Neural progenitor cell (in vitro differentiated cells): ENCODE data around the gene PGF. TPM values are rescaled to one million over a fixed set of nuclear protein-coding genes. Genes with fewer than 3 reads are reported as not detected.
A peak's percentile ranks its signal among the peaks of the same experiment; 100 is the strongest.

ENCODE experiments used
- DNase-seq: peaks from one replicate; pipeline ENCODE4 v3.0.0-alpha.2; 2016; ENCODE audit warnings: low spot score
- H2AFZ ChIP-seq: fragments of 200-600 bp; sonication (generic); replicated peaks from 2 replicates; pipeline ENCODE4 v1.6.1; 2016; ENCODE audit warnings: antibody characterized with exemption
- H3F3A ChIP-seq: fragments of 200-600 bp; sonication (generic); 2 replicates; pipeline ENCODE4 v1.6.1; 2016; ENCODE audit warnings: antibody characterized with exemption, low read depth
- H3K27ac ChIP-seq: fragments of 200-600 bp; sonication (generic); 2 replicates; pipeline ENCODE4 v1.5.1; 2016; ENCODE audit warnings: mild to moderate bottlenecking
- H3K27me3 ChIP-seq: fragments of 200-600 bp; sonication (generic); 2 replicates; pipeline ENCODE4 v1.6.1; 2016; ENCODE audit warnings: mild to moderate bottlenecking, moderate library complexity
- H3K36me3 ChIP-seq: fragments of 200-600 bp; sonication (generic); 2 replicates; pipeline ENCODE4 v1.5.1; 2016
- H3K4me1 ChIP-seq: fragments of 200-600 bp; sonication (generic); 2 replicates; pipeline ENCODE4 v1.6.1; 2016; ENCODE audit warnings: mixed run types
- H3K4me2 ChIP-seq: fragments of 200-600 bp; sonication (generic); 2 replicates; pipeline ENCODE4 v1.6.1; 2016
- H3K4me3 ChIP-seq: fragments of 200-600 bp; sonication (generic); 2 replicates; pipeline ENCODE4 v1.5.1; 2016
- H3K79me2 ChIP-seq: fragments of 200-600 bp; sonication (generic); 2 replicates; pipeline ENCODE4 v1.6.1; 2016; ENCODE audit warnings: low read depth
- H3K9ac ChIP-seq: fragments of 200-600 bp; sonication (generic); 2 replicates; pipeline ENCODE4 v1.6.1; 2016
- H3K9me3 ChIP-seq: fragments of 200-600 bp; sonication (generic); 2 replicates; pipeline ENCODE4 v1.5.1; 2016; ENCODE audit warnings: low read depth
- H4K20me1 ChIP-seq: fragments of 200-600 bp; sonication (generic); 2 replicates; pipeline ENCODE4 v1.6.1; 2016; ENCODE audit warnings: low read depth
- H3K27ac Mint-ChIP-seq: 3 replicates; pipeline ENCODE4 v1.8.0; 2021; ENCODE audit warnings: mixed read lengths
- H3K27me3 Mint-ChIP-seq: 2 replicates; pipeline ENCODE4 v1.8.0; 2022; ENCODE audit warnings: low read depth, mild to moderate bottlenecking, inconsistent platforms, moderate library complexity, mixed read lengths; ENCODE audit not compliant: insufficient read depth
- H3K36me3 Mint-ChIP-seq: 3 replicates; pipeline ENCODE4 v1.8.0; 2021; ENCODE audit warnings: mixed read lengths
- H3K4me1 Mint-ChIP-seq: 3 replicates; pipeline ENCODE4 v1.8.0; 2021; ENCODE audit warnings: mixed read lengths
- H3K4me3 Mint-ChIP-seq: 3 replicates; pipeline ENCODE4 v1.8.0; 2021; ENCODE audit warnings: mild to moderate bottlenecking, moderate library complexity, mixed read lengths
- H3K9me3 Mint-ChIP-seq: 3 replicates; pipeline ENCODE4 v1.8.0; 2020; ENCODE audit warnings: mixed read lengths
- EZH2 ChIP-seq: fragments of 200-600 bp; sonication (generic); IDR thresholded peaks from 2 replicates; pipeline ENCODE4 v1.6.1; 2017; ENCODE audit warnings: antibody characterized with exemption, mild to moderate bottlenecking, moderate library complexity
- EZH2phosphoT487 ChIP-seq: fragments of 200-600 bp; sonication (generic); IDR thresholded peaks from 2 replicates; pipeline ENCODE4 v1.6.1; 2017; ENCODE audit warnings: antibody characterized with exemption
- total RNA-seq: library from RNA; depleted of rRNA; stranded (reverse); fragments of >200 nt; gene quantifications from 2 replicates; pipeline ENCODE4 v1.2.3, GENCODE V29; 2015; ENCODE audit warnings: low replicate concordance
- TF ChIP-seq, protein P1 (sequence below): fragments of 200-600 bp; sonication (generic); IDR thresholded peaks from 2 replicates; pipeline ENCODE4 v1.5.1; 2017; ENCODE audit warnings: antibody characterized with exemption, mild to moderate bottlenecking

PGF gene
- total RNA-seq, 1 donor from 2014 or later, result 1.0 TPM

DNA sequence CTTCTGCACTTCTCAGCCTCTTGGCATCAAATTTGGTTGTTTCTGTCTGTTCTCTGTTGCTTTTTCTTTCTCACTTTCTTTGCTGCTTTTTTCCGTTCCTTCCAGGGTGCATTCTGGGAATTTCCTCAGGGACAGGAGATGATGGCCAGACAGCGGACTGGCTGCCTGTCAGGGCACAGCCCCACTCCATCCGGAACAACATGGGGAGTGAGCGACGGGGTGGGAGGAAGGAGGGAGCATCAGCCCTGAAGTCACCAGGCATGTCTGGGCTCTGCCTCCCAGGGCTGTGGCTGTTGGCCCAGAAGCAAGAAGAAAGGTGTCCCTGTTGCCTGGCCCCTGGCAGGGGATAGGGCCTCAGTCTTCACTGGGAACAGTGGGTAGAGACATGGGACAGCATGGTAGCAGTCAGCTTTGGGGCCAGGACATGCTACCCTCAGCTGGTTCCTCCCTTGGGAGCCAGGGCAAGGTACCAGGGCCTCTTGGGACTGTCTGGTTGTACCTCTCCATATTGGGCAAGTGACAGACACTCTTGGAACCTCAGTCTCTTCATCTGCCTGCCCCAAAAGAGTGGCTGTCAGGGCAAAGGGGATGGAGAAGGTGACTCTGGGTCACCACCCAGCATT is 8.6 kb downstream of the PGF start:
- DNase-seq, result no peak
- peaks cover 6% of the 10 kb centered on the region for H3K4me1 ChIP-seq
- TF ChIP-seq, protein P1, sequence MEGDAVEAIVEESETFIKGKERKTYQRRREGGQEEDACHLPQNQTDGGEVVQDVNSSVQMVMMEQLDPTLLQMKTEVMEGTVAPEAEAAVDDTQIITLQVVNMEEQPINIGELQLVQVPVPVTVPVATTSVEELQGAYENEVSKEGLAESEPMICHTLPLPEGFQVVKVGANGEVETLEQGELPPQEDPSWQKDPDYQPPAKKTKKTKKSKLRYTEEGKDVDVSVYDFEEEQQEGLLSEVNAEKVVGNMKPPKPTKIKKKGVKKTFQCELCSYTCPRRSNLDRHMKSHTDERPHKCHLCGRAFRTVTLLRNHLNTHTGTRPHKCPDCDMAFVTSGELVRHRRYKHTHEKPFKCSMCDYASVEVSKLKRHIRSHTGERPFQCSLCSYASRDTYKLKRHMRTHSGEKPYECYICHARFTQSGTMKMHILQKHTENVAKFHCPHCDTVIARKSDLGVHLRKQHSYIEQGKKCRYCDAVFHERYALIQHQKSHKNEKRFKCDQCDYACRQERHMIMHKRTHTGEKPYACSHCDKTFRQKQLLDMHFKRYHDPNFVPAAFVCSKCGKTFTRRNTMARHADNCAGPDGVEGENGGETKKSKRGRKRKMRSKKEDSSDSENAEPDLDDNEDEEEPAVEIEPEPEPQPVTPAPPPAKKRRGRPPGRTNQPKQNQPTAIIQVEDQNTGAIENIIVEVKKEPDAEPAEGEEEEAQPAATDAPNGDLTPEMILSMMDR, result no peak
- TF ChIP-seq EZH2, result no peak
- no peak for TF ChIP-seq EZH2phosphoT487
- no peaks in the 10 kb centered on the region for H3K9me3 ChIP-seq
- Mint-ChIP-seq H3K4me3 (no peak overlapping the region), H3K27me3 (peaks cover 10% of the 10 kb centered on the region), H3K4me1 (peaks cover 16% of the 10 kb centered on the region), H3K36me3 (no peaks in the 10 kb centered on the region), H3K9me3 (no peaks in the 10 kb centered on the region), H3K27ac (peak overlapping the region; percentile 4)
- no peaks in the 10 kb centered on the region for H3K79me2 ChIP-seq
- H3K9ac ChIP-seq, result no peak overlapping the region
- H2AFZ ChIP-seq, result peak overlapping the region; percentile 81
- H3F3A ChIP-seq, result peaks cover 9% of the 10 kb centered on the region
- no peak overlapping the region for H3K4me2 ChIP-seq
- H3K27me3 ChIP-seq, result no peaks in the 10 kb centered on the region
- H3K4me3 ChIP-seq, result no peak overlapping the region
- no peaks in the 10 kb centered on the region for H3K36me3 ChIP-seq
- no peaks in the 10 kb centered on the region for H4K20me1 ChIP-seq
- H3K27ac ChIP-seq, result no peak overlapping the region

DNA sequence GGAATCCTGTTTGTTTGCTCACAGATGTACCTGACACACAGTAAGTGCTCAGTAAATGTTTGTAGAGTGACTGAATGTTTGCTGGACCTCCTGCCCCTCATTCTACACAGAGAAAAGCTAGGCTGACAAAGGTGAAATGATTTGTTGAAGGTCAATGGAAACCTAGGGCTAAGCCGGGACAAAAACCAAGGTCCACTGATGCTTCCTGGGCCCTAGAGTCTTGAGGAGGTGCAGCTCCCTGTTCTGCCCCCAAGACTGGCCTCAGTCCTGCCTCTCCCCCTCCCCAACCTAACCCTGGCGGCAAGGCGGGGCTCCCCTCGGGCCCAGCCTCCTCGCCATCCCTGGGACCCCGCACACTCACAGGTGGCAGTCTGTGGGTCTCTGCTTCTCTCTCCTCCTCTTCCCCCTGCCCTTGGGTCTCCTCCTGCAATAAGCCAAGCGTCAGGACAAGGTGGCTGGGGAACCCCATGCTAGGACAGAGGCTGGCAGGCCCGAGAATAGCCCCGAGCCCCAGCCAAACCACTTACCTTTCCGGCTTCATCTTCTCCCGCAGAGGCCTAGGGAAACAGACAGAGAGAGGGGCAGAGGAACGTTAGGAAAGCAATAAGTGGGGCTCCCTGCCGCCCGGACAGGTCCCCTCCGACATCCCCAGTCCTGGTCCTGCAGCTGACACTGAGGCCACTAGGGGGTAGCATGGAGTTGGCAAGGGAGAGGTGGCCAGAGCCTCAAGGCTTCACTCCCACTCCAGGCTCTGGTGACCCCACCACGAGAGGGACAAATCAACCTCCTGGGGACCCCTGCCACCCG is 9.3 kb downstream of the PGF start:
- H3K4me2 ChIP-seq, result peak overlapping the region; percentile 28
- Mint-ChIP-seq H3K27me3 (peaks cover 8% of the 10 kb centered on the region), H3K36me3 (no peaks in the 10 kb centered on the region), H3K9me3 (no peaks in the 10 kb centered on the region), H3K4me1 (peaks cover 16% of the 10 kb centered on the region), H3K27ac (peak overlapping the region; percentile 75), H3K4me3 (peak overlapping the region; percentile 50)
- H4K20me1 ChIP-seq, result no peaks in the 10 kb centered on the region
- H3K36me3 ChIP-seq, result no peaks in the 10 kb centered on the region
- peaks cover 9% of the 10 kb centered on the region for H3F3A ChIP-seq
- TF ChIP-seq, protein P1, result peak; percentile 92
- TF ChIP-seq EZH2phosphoT487, result no peak
- no peaks in the 10 kb centered on the region for H3K9me3 ChIP-seq
- H3K27ac ChIP-seq, result no peak overlapping the region
- H3K4me1 ChIP-seq, result no peaks in the 10 kb centered on the region
- no peaks in the 10 kb centered on the region for H3K27me3 ChIP-seq
- H3K4me3 ChIP-seq, result no peak overlapping the region
- peak; percentile 86 for DNase-seq
- no peaks in the 10 kb centered on the region for H3K79me2 ChIP-seq
- H2AFZ ChIP-seq, result peak overlapping the region; percentile 81
- H3K9ac ChIP-seq, result no peak overlapping the region

DNA sequence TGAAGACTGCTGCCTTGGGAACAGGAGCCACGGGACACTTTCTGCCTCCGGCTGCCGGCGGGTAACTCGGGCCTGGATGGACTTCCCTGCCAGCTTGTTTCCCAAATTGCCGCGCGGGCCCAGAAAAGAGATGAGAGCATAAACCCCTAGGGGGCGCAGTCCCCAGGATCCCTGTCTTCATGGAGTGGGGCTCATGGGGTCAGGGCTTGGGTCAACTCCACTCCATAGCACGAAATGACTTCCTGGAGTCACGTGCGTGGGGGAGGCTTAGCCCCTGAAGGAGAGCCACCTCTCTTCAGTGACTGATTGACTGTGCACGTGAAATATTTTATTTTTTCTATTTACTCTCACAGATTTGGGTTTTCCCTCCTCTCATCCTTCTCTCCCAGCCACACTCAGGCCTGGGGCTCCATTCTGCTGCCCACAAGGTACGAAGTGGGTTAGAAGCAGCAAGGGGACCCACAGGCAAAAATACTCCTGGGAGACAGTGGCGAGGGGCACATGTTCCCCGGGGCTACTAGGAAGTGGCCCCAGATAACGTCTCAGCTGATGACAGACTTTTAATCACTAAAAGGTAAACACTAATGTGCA is 10.0 kb downstream of the PGF start:
- Mint-ChIP-seq H3K4me3 (no peak overlapping the region), H3K36me3 (no peaks in the 10 kb centered on the region), H3K27ac (no peak overlapping the region), H3K9me3 (no peaks in the 10 kb centered on the region), H3K4me1 (peaks cover 15% of the 10 kb centered on the region), H3K27me3 (peaks cover 5% of the 10 kb centered on the region)
- Histone ChIP-seq H3F3A (peaks cover 9% of the 10 kb centered on the region), H3K79me2 (no peaks in the 10 kb centered on the region), H3K36me3 (no peaks in the 10 kb centered on the region), H3K4me2 (no peak overlapping the region), H3K4me3 (no peak overlapping the region), H2AFZ (no peak overlapping the region), H3K27ac (no peak overlapping the region), H3K4me1 (no peaks in the 10 kb centered on the region), H4K20me1 (no peaks in the 10 kb centered on the region), H3K9me3 (no peaks in the 10 kb centered on the region), H3K27me3 (no peaks in the 10 kb centered on the region), H3K9ac (no peak overlapping the region)
- peak; percentile 79 for DNase-seq
- no peak for TF ChIP-seq EZH2phosphoT487
- TF ChIP-seq, protein P1, result peak; percentile 73
